IPS-18a (cell line): Measurements from ENCODE around the gene KRT72.

Experiments used
- H3K27ac ChIP-seq: one replicate; pipeline ENCODE4 v1.5.1; 2013; ENCODE audit warnings: low read length
- H3K27me3 ChIP-seq: one replicate; pipeline ENCODE4 v1.6.1; 2013; ENCODE audit warnings: mild to moderate bottlenecking, low read length; ENCODE audit not compliant: control insufficient read depth, insufficient read depth
- H3K36me3 ChIP-seq: one replicate; pipeline ENCODE4 v1.6.1; 2013; ENCODE audit warnings: low read depth, low read length; ENCODE audit not compliant: control insufficient read depth
- H3K4me1 ChIP-seq: one replicate; pipeline ENCODE4 v1.6.1; 2013; ENCODE audit warnings: low read depth, low read length; ENCODE audit not compliant: control insufficient read depth
- H3K4me3 ChIP-seq: one replicate; pipeline ENCODE4 v1.5.1; 2013; ENCODE audit warnings: low read length
- H3K9ac ChIP-seq: one replicate; pipeline ENCODE4 v1.6.1; 2013; ENCODE audit warnings: mild to moderate bottlenecking, low read length, moderate library complexity
- H3K9me3 ChIP-seq: one replicate; pipeline ENCODE4 v1.6.1; 2013; ENCODE audit warnings: low read depth, low read length; ENCODE audit not compliant: control insufficient read depth

Gene KRT72

DNA sequence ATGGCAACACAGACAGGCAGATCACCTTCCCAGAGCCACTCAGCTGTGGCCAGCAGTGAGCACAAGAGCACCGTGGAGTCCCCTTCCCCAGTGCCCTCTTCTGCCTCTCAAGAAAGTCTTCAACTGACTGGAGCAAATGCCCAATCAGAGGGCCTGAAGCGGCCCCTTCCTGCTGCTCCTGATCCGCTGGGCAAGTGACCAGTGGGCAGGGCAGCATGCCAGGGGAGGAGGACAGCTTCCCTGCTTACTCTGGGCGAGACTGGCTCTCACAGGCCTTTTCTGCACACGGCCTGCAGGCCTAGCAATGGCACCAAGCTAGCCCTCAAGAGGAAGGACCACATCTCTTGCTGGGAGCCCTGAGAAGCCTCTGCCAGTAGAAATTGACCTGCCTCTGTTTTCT lies 49.2 kb downstream of the KRT72 start:
- H3K4me3 ChIP-seq = no peak overlapping the region
- H3K27ac ChIP-seq = no peak overlapping the region
- no peaks in the 10 kb centered on the region for H3K4me1 ChIP-seq
- H3K27me3 ChIP-seq = no peaks in the 10 kb centered on the region
- H3K9me3 ChIP-seq = no peaks in the 10 kb centered on the region
- no peak overlapping the region for H3K9ac ChIP-seq
- H3K36me3 ChIP-seq = no peaks in the 10 kb centered on the region

DNA sequence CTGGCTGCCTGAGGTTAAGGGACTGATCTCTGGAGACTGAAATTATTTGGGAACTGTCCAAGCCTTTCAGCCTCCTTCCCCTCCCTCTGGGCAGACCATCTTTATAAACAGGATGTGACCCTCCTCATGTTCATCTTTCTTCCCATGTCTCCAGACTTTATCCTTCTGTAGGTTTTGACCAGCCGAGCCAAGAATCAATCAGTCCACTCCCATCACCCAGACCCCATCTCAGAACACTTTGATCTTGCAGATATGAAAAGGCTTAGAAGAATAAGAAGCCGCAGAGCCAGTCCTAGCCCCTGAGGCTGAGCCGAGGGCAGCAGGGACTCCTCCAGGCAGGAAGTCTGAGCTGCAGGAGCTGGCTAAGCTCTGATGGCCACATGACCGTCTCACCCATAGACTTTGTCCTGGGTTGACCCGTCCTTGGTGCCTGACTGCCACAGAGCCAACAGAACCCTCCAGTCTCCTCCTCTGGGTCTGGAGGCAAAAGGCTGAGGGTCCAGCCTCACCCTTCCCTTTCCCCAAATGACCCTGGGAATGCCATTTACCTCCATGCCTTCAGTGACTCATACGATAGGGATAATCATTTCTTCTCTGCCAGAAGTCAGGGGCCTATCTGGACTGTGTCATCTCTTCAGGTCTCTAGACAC lies 49.9 kb downstream of the KRT72 start:
- Histone ChIP-seq H3K27me3 (no peaks in the 10 kb centered on the region), H3K27ac (no peak overlapping the region), H3K36me3 (no peaks in the 10 kb centered on the region), H3K4me3 (no peak overlapping the region), H3K9me3 (no peaks in the 10 kb centered on the region), H3K9ac (no peak overlapping the region), H3K4me1 (no peaks in the 10 kb centered on the region)

DNA sequence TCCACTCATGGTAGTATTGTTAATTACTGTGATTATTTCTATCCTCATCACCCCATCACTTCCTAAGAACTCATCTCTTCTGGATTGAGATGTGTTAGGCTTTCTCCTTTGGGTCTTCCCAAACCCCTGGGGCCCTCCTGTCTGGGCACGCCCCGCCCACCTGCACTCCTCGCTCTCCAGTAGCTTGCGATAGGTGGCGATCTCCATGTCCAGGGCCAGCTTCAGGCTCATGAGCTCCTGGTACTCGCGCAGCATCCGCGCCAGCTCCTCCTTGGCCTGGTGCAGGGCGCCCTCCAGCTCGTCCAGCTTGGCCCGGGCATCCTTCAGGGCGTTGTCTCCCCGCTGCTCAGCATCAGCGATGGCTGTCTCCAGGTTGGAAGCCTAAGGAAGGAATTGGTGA lies 55.1 kb downstream of the KRT72 start:
- Histone ChIP-seq H3K27me3 (no peaks in the 10 kb centered on the region), H3K4me1 (no peaks in the 10 kb centered on the region)

DNA sequence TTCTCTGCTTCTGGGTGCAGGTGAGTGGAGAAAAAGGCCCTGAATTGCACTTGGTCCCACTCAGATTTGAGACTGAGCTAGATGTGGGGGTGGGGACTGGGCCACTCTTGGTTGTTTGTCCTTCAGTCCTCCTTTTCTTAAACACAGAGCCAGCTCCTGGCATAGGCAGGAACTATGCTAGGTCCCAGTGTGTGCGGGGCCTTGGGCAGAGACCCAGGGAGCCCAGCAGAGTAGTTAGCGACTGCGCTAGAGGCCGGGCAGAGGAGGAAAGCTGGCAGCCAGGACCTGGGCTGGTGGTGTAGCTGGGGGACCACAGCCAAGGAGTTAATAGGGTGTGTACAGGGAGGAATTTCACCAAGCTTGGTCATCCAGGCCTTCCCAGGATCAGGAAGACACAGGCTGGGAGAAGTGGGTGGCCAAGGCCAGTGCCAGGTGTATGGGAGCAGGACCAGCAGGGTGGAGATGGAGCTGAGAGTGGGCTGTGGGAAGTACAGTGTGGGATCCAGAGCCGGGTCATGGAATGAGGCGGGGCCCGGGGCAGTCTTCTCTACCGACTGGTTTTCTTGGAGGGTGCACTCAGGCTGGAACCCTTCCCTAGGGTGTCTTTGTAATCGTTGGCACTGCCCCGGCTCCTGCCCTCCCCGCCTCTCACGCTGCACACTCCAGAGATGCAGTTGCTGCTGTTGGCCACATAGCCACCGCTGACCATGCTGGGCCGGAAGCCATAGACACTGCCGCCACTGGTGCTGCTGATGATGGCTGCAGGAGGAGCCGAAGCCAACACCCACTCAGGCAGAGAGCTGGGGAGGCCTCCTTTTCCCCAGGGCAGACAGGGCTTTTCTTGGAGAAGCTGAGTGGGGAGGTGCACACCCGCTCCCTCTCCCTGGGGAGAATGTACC lies 57.0 kb downstream of the KRT72 start:
- Histone ChIP-seq H3K36me3 (no peaks in the 10 kb centered on the region), H3K4me1 (no peaks in the 10 kb centered on the region), H3K27ac (no peak overlapping the region), H3K9ac (no peak overlapping the region), H3K27me3 (no peaks in the 10 kb centered on the region), H3K9me3 (no peaks in the 10 kb centered on the region), H3K4me3 (no peak overlapping the region)

More for the DNA sequence above, 55.1 kb downstream of the KRT72 start:
- Histone ChIP-seq H3K9ac (no peak overlapping the region), H3K27ac (no peak overlapping the region), H3K4me3 (no peak overlapping the region), H3K36me3 (no peaks in the 10 kb centered on the region), H3K9me3 (no peaks in the 10 kb centered on the region)

DNA sequence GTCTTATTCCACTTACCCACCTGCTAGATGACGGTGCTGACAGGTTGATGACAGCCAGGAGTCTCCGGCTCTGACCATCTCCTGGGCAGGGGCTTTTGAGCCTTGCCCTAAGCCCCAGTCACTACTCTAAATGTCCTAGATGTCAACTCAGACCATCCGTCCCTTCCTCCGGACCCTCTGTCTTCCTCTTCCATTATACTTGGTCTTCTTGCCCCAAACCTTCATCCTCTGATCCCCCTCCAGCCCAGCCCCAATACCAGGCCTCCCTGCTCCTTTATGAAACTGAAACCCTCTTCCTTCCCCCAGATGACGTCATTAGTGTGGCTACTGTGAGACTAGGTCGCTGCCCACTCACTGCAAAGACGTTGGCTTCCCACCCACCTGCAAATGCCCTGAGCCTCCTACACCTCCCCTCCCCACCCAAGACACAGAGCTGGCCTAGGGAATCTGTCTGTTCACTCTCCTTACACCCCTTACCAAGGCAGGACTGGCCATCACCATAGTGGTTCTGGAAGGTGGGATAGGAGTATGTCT lies 58.4 kb downstream of the KRT72 start:
- no peaks in the 10 kb centered on the region for H3K36me3 ChIP-seq
- H3K4me1 ChIP-seq = no peaks in the 10 kb centered on the region
- no peaks in the 10 kb centered on the region for H3K9me3 ChIP-seq
- H3K27me3 ChIP-seq = no peaks in the 10 kb centered on the region
- no peak overlapping the region for H3K27ac ChIP-seq
- H3K4me3 ChIP-seq = no peak overlapping the region
- no peak overlapping the region for H3K9ac ChIP-seq

DNA sequence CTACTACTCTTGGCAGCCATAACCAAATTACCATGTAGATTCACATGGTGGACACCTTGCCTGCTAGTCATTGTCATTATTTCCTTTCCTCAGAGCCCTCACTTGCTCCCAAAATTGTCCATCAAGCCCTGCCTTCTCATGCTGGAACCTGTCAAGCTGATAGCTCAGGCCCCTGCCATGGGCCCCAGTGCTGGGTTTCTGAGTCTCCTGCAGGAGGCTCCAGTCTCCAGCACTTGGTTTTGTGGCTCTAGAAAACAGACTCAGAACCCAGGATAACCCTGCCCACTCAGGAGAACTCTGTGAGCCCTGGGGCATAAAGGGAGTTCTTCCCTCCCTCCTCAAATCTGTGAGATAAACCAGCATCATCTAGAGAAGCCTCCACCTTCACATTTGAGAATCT lies 59.1 kb downstream of the KRT72 start:
- Histone ChIP-seq H3K4me3 (no peak overlapping the region), H3K36me3 (no peaks in the 10 kb centered on the region), H3K27me3 (no peaks in the 10 kb centered on the region), H3K9me3 (no peaks in the 10 kb centered on the region), H3K9ac (no peak overlapping the region), H3K27ac (no peak overlapping the region), H3K4me1 (no peaks in the 10 kb centered on the region)

DNA sequence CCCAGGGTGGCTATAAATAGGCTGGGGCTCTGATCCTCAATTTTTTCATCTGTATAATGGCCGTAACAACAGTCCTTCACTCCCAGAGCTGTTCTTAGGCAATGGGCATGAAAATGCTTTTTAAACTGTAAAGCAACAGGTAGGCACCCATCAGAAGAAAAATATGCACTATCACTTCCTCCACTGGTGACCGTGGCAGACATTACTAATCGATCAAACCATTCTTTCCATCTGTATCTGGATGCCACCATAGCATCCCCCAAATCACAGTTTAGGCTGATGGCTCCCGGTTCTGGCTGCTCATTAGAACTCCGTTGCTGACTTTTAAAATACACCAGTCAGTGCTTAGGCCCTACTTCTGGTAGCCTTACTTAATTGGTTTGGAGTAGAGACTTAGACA lies 59.6 kb downstream of the KRT72 start:
- no peaks in the 10 kb centered on the region for H3K9me3 ChIP-seq
- H3K9ac ChIP-seq = no peak overlapping the region
- no peaks in the 10 kb centered on the region for H3K36me3 ChIP-seq
- H3K27me3 ChIP-seq = no peaks in the 10 kb centered on the region
- H3K4me3 ChIP-seq = no peak overlapping the region
- no peak overlapping the region for H3K27ac ChIP-seq
- H3K4me1 ChIP-seq = no peaks in the 10 kb centered on the region

DNA sequence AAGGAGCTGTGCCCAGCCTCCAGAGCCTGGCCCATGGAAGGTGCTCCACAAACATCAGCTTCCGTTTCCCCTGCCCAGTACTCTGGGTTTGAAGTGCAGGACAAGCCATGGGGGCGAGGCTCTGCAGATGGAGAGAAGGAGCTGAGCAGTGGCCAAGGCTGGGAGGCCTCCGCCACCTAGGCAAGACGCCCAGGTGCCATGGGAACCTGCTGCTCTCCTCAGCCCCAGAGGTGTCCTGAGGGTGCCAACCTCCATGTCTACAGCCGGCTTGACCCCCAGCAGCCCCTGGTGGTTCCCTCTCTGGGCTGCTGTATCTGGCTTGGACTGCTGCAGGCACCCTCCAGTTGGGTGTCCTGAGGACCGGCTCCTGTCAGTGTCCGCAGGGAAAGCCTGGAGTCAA lies 60.7 kb downstream of the KRT72 start:
- no peaks in the 10 kb centered on the region for H3K4me1 ChIP-seq

DNA sequence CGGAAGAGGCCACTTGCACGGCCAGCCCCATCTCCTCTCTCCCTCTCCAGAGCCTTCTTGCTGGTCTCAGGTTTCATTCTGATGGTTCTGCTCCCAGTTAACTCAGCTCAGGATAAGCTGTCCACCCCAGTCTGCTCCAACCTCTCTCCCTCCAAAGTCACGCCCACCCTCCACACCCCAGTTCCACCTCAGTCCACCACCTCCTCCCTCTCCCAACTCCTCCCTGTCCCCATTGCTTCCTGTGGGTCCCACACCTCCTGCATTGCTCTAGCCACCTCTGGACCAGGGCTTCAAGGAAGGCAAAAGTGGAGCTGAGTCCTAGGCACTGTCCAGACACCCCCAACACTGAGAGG lies 61.5 kb downstream of the KRT72 start:
- Histone ChIP-seq H3K36me3 (no peaks in the 10 kb centered on the region), H3K9me3 (no peaks in the 10 kb centered on the region), H3K9ac (no peak overlapping the region), H3K4me1 (no peaks in the 10 kb centered on the region), H3K4me3 (no peak overlapping the region), H3K27ac (no peak overlapping the region), H3K27me3 (no peaks in the 10 kb centered on the region)

More for the DNA sequence above, 60.7 kb downstream of the KRT72 start:
- no peaks in the 10 kb centered on the region for H3K27me3 ChIP-seq
- H3K27ac ChIP-seq = no peak overlapping the region
- no peaks in the 10 kb centered on the region for H3K36me3 ChIP-seq
- no peak overlapping the region for H3K4me3 ChIP-seq
- H3K9ac ChIP-seq = no peak overlapping the region
- no peaks in the 10 kb centered on the region for H3K9me3 ChIP-seq

DNA sequence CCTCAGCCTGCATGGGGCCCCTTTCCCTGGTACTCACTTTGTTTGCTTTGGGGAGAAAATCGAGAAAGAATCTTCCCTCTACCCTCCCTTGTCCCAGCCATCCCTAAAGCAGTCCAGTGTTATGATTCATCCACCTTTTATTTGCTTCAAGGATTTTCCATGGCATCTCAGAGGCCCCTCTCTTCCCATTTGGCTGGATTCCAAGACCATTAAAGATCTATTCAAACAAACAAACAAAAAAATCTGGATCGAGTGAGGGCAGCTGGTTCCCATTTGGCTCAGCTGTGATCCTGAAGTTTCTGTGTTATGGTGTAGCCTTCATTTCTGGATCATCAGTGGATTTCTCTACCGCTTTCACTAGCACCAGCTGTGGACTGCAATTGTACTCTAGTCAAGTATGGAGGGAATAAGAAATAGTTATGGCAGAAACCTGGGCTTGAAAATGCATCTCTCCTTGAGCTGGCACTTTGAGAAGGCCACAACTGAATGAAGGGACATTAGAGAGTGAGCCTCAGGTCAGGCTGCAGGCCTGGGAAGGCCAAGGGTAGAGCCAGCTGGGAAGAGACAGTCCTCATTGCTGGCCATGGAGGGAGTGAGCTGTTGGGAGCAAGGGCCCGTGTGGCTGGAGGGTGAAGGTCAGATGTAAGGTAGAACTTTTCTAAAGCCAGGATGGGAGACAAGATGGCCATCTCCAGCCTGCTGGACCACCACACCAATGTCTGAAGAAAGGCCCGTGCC lies 62.0 kb downstream of the KRT72 start:
- Histone ChIP-seq H3K9ac (no peak overlapping the region), H3K4me1 (no peaks in the 10 kb centered on the region), H3K36me3 (no peaks in the 10 kb centered on the region), H3K27me3 (no peaks in the 10 kb centered on the region), H3K27ac (no peak overlapping the region), H3K9me3 (no peaks in the 10 kb centered on the region), H3K4me3 (no peak overlapping the region)

DNA sequence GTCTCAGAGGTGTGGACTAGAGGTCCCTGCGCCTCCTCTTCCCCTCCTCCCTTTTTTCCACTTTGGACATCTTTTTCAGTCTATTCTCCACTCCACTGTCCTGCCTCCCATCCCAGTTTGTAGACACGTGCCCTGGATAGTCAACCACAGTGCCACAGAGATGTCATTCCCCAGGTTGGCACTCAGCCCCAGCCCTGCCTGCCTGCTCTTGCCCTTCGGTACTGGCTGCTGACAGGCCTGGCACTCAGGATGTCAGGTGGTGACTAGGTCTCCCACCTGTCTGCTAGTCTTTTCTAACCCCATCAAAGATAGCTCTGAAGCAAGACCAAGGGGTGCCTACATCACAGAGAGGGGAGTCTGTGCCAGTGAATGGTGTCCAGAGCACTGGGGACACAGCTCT lies 64.2 kb downstream of the KRT72 start:
- no peaks in the 10 kb centered on the region for H3K36me3 ChIP-seq
- no peaks in the 10 kb centered on the region for H3K9me3 ChIP-seq
- no peak overlapping the region for H3K4me3 ChIP-seq
- H3K4me1 ChIP-seq = no peaks in the 10 kb centered on the region
- H3K27ac ChIP-seq = no peak overlapping the region
- H3K9ac ChIP-seq = no peak overlapping the region
- H3K27me3 ChIP-seq = no peaks in the 10 kb centered on the region
